Middle frontal gyrus (tissue), 1 donor: Measurements from ENCODE around the gene IL36RN.

ENCODE experiments used
- DNase-seq: peaks from one replicate; pipeline ENCODE4 v3.0.0-alpha.2; 2015; ENCODE audit warnings: low spot score; ENCODE audit errors: extremely low spot score

Gene IL36RN

DNA sequence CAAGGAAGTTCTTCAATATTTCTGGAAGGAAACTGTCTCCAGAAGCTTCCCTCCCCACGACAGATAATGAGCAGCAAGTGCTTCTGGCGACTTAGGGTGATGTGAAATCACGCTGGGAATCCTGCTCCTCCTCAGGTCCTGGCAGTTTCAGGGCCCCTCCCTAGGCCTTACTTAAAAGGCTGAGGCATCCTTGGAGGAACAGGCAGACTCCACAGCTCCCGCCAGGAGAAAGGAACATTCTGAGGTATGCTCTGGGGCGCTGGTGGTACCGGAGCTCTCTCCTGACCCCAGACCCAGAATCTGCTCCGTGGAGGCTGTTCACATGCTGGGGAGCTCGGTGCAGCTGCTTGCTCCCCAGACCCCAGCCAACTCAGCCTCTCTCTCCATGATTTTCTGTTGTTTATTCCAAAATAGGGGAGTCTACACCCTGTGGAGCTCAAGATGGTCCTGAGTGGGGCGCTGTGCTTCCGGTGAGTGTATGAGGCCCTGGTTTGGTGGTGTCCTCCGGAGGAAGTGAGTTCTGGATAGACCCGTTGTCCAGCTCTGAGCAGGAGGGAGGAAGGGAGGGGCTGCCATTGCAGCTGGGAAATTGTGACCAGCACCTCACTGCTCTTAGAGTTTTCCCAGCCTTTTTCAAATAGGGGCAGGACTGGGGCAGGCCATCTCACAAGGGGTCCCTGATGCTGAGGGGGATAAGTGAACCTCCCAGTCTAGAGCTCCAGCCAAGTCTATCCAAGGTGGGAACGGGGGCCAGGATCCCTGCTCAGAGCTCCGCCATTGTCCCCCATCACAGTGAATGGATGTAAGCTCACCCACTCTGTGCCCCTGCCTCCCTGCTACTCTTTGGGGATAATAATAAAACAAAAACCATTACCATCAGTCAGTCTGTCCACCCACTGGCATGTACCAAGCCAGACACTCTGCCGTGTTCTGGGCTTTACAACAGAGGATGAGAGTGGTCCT is at the start of gene IL36RN:
Gene IL36RN (plus strand): TSS at position 201 of the 963 bp plus-strand sequence. CDS start 241 bp downstream, at position 442.
- no peak for DNase-seq

DNA sequence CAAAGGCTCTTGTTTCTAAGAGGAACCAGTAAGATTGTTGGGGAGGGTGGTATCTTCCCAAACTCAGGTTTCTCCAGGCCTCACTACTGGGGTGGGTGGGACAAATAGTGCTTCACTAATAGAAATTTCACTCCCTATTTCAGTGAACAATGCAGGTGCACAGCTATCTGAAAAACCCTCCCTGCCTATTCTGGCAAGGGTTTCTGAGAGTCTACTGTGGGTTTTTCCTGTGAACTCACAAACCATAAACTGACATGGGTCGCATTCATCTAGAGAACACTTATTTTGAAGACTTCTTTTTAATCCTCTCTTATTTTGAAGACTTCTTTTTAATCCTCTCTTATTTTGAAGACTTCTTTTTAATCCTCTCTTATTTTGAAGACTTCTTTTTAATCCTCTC is 49.4 kb upstream of the IL36RN start:
- no peak for DNase-seq

DNA sequence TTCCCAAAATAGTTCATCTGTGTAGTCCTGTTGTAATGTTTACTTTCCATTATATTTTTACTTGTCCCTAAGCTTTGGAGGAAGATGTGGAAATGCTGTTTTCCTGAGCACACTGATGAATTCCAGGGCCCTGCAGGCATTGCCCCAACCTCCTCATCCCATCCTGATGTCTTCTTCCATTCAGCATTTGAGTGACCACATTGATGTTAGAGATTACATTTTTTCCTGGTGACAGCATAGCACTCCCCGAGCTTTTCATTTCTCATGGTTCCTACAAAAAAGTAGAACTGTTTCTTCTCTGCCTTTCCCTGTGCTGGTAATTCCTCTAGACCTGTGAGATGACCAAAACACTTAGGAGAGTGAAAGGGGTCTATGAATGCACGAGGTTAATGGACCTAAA is 48.9 kb upstream of the IL36RN start:
- DNase-seq, result no peak

DNA sequence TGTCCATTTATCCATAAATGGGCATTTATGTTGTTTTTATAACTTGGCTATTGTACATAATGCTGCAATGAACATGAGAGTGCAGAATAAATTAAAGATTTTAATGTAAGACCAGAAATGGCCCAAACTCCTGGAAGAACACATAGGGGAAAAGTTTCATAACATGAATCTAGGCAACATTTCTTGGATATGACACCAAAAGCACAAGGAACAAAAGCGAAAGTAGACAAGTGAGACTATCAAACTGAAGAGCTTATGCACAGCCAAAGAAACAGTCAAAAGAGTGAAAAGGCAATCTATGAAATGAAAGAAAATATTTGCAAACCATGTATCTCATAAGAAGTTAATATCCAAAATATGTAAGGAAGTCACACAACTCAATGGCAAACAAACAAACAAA is 47.9 kb upstream of the IL36RN start:
- DNase-seq, result no peak

DNA sequence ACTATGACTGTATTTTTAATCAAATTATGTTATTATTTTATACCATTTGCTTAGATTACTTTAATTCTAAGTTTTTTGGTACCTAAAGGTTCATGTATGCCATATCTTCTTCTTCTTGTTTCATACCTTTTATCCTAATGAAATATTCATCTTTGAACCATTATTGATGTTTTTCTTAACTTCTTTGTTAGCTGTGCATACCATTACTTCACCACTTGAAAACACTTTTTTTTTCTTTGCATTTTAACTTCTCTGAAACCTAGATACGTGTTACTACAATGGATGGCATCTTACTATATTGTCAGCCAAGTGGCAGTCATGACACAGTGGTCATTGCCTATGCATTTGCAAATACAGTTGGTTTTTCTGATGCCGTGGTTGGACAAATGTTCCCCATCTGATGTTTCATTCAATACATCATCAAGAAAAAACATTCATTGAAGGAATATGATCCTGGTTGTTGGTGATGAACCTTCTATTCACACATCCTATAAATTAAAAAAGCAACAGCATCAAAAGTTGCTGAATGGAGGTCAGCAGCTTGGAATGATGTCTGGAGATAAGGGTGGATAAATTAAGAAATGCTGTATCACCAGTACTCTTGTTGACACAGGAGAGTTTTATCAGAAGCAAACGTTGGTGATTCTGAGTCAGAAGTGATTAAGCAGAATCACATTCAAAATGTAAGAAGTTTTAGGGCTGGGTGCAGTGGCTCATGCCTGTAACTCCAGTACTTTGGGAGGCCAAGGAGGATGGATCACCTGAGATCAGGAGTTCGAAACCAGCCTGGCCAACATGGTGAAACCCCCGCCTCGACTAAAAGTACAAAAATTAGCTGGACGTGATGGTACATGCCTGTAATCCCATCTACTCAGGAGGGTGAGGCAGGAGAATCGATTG is 46.3 kb upstream of the IL36RN start:
- DNase-seq, result no peak

DNA sequence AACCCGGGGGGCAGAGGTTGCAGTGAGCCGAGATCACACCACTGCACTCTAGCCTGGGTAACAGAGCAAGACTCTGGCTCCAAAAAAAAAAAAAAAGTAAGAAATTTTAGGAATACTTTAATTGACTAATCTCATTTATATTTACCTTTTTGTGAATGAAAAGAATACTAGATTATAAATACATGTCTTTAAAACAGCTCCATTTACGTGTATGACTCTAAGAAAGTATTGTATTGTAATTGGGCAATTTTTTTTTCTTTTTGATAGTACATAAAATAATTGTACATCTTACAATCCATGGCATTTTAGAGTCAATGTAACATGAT is 45.7 kb upstream of the IL36RN start:
- DNase-seq, result no peak

DNA sequence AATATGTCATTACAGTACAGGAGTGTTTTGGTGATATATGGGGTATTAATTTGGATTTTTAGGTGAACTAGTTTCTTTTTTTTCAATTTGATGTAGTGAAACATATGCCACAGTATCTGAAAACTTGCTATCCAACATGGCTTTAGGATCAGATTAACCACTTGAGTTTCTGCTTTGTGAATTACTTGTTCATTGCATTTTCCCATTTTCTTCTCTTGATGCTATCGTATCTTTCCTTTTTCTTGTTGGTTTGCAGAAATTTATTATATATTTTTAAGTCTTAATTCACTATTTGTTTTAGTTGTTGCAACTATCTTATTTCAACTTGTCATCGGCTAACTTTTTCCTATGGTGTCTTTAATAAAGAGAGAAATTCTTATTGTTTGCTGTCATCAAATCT is 44.9 kb upstream of the IL36RN start:
- DNase-seq, result no peak

DNA sequence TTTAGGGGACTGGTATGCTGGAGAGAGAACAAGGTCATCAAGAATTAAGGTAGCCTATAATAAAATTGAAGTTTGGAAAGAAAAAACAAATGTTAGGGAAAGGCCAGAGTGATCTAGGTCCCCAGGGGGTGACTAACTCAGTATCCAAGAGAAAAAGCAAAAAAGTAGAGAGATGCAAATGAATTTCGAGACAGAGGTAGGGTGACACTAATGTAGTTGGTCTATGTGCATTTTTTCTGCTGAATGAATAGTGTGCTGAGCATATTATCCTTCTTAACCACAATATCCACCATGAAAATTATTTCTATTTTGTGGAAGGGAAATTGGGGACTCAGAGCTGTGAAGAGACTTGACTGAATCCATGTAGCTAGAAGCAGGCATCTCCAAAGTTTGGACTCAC is 44.0 kb upstream of the IL36RN start:
- no peak for DNase-seq

DNA sequence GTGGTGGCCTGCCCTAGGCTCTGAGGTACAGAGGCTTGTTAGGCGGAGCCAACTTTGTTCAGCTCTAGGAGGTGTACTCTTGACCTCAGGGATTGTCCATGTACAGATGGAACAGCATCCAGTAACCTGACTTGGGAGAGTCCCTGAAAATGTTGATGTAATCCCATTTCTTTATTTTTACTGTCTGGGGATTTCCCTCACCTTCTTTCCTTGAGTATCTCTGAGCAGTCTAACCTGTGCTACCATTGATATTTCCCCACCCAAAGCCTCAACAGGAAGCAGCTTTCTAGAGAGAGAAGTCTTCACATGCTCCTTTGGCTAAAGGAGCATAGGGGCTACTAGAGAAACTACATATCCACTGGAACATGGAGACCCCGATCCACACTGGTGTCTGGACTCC is 43.3 kb upstream of the IL36RN start:
- DNase-seq, result no peak

DNA sequence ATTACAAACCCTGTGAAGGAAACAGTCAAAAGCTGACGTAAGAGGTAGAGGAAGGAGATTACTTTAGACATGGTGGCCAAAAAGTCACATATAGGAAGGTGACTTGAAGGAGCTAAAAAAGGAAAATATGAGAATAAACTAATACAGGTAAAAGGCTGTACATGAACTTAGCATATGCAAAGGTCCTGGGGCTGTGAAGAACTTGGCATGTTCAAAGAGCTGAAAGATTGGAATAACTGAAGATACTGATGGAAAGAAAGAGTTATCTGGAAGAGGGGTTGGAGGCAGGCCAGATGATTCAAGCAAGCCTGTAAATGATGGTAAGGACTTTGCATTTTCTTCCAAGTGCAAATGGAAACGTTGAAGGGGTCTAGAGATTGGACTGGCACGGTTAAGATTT is 40.5 kb upstream of the IL36RN start:
- DNase-seq, result no peak

DNA sequence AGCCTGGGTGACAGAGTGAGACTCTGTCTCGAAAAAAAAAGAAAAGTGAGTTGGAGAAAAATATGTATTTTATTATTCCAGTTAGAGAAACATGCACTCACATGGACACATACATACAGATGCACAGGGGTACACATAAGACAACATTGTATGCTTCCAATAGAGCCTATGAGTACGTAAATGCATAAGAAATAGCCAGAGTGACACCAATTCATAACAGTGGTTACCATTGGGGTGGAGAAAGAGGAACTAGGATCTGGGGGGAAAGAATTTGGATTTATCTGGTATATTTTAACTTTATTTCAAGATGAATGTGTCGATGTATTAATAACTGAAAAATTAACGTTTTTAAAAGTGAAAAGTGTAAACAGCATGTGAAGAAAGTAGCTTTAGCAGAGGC is 37.7 kb upstream of the IL36RN start:
- no peak for DNase-seq

DNA sequence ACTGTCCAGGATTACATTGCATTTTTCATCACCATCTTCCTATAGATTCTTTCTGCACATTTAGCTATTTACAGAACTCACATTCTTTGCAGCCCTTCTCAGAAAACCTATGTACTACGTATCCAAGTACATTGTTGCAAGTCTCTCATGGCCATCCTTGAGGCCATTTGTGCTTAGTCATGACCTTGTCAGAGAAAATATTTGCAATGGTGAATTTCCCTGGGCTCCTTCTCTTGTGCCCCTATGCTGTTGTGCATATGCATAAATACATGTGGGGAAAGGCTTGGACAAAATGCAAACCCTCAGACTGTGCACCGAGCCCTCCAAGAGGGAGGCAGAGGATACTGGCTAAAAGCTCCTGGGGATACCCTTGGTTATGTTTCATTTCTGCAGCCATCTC is 34.2 kb upstream of the IL36RN start:
- DNase-seq, result no peak

DNA sequence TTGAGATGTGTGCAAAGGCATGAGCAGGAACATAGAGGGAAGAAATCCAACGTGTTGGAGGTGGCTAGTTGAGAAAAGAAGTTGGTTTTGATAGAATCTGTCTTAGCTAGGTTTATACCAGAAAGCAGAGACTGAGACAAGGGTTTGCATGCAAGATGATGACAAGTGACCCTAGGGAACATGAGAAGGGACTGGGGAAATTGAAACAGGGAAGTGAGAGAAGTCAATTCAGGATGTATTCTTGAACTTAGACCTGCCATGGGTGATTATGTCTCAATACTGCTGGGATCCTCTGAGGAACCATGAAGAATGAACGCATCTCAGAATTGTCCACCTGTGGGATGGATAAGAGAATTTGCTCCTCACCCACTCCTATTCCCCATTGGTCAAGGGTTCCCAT is 33.3 kb upstream of the IL36RN start:
- DNase-seq, result no peak

DNA sequence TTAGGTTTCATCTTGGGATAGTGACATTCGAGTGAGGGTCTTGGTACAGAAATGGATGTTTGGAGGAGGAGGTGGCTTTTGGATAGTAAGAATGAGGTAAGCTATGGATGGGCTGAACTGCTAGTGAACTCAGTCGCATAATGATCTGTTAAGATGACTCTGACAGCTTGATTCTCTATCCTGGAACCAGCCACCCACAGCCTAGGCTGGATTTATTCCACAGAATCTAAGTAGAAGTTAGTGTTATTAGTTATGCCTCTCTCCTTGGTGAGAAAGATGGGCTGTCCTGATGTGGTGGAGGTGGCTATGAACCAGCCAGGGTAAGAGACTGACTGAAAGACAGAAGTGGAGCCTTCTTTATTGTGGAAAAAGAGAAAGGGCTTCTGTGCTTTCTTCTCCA is 31.3 kb upstream of the IL36RN start:
- DNase-seq, result no peak

DNA sequence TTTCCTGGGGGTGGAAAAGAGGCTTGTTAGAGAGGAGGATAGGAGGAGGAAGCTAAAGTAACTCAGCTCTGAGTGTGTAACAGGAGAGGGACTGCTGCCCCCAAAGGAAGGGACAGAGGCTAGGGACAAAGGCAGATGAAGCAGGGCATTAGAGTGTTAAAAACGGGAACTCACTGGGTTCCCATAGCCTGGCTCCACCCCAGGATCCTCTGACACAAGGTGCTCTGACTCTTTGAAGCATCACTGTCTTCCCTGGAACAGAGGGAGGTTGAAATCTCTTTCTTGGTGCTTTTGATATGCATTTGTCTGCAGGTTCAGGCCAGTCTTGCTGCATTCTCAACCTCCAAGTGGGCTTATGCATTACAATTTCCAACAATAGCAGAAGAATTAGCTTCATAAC is 30.9 kb upstream of the IL36RN start:
- no peak for DNase-seq

DNA sequence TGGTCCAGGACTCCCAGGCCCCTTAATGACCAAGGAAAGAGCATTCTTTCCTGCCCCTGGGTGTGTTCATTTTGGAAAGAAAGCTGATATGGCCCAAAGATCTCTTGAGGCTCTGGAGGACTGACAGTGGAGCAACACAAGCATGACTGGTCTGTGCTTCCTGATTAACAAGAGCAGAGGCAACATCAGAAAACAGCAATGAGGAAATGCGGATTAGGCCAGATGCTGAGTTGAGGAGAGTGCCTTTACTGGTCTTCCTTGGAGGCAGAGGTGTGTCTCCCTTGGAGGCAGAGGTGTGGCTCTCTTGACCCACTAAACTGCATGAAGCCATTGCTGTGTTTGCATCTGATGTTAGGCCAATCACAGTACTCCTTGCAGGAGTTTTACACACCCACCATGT is 26.3 kb upstream of the IL36RN start:
- no peak for DNase-seq

DNA sequence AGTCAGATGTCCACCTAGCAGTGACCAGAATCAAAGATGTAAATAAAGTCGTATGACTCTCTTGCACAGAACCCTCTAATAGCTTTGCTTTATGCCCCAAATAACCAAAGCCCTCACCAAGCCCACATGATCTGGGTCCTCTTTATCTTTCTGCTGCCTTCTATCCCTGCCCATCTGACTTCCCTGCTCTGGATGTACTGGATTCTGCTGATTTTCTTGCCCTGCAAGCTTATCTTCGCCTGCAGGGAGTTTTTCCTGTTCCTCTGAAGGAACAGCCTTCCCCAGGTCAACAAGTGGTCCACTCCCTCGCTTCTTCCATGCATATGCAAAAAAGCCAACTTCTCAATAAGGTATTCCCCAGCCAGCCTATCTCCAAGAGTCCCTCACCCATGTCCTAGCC is 25.0 kb upstream of the IL36RN start:
- no peak for DNase-seq

DNA sequence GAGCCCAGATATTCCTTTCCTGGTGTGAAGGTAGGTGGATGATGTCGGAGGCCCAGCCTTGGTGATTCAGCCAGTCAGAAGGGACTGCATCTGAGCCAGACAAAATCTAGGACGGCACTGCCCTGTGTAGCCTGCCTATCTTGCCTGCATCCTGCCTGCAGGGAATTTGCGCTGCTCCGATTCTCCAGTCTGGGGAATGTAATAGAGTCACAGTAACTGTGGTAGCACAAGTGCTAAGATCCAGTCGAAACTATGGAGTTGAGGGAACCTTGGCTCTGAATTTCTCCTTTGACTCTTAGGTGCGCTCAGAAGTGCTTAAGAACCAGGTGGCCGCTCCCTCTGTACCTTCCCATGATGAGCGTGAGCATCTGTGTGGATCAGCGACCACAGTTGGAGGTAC is 22.2 kb upstream of the IL36RN start:
- DNase-seq, result no peak

DNA sequence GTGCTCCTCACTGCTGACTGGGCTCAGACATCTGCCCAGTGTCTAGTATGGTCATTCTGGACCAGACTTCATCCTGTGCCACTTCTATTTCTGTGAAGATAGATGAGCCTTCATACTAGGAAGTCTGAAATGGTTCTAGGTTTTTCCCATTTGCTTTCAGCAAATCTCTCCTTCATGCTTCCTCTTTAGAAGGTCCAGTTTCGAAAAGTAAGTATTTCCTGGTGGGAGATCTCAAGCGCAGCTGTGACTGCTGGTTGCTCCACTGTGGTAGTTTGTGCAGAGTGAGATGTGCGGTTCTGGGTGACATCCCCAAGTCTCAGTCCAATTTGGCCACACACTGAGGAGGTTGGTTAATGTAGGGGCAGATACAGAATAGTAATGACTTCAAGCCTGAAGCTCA is 20.7 kb upstream of the IL36RN start:
- DNase-seq, result no peak

DNA sequence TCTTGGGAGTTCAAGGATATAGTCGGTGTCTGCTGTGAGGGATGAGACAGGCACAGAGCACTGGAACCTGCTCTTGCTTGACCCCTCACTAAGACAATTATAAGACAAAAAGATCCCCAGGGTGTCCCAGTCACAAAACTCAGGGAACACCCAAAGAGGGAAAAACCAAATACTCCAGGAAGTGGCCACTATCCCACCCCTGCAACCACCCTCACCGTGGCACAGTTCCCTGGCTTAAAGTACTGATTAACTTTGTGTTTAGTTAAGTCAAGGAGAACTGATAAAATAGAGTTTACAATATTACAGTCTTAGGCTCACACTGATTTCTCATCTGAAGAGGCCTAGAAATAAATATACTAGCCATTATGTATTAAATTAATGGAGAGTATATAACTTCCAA is 19.8 kb upstream of the IL36RN start:
- no peak for DNase-seq

DNA sequence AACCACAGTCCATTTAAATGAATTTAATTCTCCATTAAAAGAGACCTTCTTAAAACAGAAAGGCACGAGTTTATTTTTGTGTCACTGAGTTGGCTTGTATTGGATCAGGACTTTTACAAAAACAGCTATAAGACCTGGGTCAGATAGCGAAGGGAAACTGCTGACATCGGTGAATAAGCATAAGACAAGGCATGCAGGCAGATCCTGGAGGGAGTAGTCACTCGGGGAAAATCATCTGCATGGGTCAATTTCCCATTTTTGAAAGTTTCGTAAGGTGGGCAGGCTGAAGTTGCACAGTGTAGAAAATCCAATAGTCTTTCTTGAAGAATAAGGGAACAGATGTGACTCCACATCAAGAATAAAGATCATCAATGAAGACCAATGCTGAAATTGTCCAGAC is 19.3 kb upstream of the IL36RN start:
- DNase-seq, result no peak

DNA sequence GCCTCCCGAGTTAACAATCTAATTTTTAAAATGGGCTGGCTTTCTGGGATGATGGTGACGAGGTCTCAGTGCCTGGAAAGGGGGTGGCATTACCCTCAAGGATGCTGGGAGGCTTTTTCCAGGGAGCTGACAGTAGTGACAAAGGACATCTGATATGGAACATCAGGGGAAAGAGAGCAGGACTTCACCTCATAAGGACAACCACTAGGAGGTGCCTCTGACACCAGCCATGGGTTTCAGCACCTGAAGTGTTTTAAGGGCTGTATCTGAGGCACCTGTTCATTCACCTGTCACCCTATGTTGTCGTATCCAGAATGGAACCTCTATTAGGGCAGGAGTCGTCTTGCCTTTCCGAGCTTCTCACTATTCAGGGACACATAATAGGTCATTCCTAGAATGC is 17.1 kb upstream of the IL36RN start:
- DNase-seq, result no peak

DNA sequence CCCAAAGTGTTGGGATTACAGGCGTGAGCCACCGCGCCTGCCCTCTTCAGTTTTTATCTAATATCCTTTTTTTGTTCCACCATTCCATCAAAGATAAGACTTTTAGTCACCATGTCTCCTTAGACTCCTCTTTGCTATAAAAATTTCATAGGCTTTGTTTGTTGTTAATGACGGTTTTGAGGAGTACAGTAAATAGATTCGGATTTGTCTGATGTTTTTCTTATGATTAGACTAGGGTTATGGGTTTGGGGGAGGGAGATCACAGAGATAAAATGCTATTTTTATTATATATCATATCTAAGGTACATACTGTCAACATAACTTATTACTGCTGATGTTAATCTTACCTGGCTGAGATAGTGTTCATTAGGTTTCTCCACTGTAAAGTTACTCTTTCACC is 12.5 kb upstream of the IL36RN start:
- no peak for DNase-seq
